ENCODE data around the gene RNF130.
"Not testable (repeated sequence)": the region's sequence is repeated elsewhere in the genome, so short reads cannot be mapped to it uniquely, and the experiment has no call there.

Gene RNF130

DNA sequence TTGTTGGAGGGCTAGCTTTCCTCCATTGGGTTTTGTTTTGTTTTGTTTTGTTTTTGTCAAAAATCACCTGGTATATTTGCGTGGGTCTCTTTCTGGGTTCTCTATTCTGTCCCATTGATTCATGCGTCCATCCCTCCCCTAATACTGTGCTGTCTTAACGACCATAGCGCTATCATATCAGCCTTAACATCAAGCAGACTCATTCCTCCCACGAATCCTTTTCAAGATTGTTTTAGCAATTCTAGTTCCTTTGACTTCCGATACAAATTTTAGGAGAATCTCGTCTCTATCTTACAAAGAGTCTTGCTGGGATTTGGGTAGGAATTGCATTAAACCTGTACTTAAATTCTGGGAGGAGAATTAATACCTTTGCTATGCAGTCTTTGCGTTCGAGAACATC is 31.1 kb upstream of the RNF130 start:
- no peak for DNase-seq

DNA sequence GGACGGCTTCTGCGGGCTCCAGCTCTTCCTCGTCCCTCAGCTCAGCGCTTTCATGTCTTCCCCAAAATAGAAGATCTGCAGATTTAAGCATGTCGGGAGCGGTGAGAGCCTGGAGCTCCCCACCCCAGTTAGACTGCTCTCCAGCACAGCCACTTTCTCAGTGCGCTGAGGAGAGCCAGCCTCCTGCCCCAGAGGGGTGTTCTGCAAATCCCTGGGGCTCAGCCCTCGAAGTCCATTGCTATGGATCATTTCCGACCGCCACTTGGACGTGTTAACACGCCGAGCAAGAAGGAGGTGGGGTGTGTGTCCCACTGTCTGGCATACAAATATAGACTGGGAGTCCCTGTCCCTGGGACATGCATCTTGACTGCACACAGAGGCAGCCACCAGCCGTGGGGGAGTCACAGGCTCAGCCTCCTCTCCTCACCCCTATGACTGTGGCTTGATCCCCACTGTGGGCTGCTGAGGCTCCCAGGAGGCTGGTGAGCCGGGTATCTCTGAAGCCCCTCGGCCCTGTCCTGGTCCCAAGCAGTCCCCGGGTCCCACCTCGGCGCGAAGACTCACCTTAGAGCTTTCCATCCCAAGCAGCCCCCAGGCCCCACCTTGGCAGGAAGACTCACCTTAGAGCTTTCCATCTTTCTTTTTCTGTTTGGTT is 30.0 kb upstream of the RNF130 start:
- DNase-seq, result no peak

DNA sequence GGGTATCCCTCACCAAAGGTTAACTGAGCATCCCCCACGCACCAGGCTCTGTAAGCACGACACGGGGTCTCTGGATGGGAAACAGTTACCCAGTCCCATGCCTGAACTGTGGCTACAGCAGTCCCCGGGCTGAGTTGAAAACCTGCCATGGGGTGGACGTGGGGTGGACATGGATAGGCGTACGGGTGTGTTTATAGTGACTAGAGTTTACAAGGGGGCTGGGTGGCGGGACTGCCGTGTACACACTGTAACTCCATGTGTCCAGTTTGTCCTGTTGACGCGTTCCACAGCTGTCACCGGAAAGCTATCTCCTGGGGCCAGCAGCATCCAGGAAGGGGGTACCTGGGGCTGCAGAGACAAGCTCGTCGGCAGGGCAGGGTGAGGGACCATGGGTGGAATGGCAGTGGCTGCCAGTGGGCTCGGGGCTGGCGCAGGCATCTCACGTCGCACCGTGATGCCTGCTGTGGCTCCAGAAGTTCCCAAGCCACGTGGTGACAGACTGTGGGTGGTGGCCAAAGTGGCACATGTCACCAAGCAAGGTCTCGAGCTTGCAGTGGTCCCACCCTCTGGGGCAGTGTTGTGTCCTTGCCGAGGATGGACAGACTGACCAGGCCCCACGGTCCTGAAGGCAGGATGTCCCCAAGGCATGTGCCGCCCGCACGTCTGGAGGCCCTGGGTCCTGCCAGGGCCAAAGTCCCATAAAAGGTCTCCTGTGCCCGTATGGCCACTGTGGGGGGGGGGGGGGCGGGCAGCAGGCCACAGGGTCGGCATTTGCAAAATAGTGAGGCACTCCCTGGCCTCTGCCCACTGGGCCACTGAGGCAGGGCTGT is 29.3 kb upstream of the RNF130 start:
- DNase-seq, result no peak

GRCh38 chr5:180099733-180100611 is 28.4 kb upstream of the RNF130 start:
- DNase-seq, result no peak

DNA sequence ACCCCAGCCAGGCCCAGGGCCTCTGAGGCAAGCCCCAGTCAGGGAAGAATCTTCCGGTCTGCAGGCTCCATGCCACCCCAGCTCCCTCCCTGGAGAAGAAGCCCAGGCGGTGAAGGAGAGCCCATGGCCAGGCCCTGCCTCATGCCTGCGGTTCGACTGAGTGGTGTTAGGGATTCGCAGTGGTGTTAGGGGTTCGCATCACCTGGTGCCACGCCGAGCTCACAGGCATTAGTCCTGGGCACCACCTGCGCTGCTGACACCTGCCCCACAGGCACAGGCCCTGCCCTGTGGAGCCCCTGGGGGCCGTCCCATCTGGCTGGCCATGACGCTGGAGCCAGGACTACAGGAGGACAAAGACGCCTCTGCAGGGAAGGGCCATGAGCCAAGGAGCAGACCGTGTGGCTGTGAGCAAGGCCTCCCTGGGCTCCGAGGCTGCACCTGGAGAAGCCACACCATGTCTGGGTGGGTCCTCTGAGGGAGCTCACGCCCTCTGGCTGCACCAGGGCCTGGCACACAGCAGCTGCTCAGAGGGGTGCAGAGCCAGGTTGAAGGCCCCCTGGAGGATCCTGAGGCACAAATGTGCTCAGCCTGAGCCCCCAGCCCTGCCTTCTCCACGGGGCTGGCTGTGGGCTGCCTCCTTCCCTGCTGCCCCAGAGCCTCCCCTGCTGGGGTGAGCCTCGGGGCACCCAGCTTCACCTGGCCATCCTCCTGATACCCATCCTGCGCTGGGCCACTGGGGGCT is 27.6 kb upstream of the RNF130 start:
- no peak for DNase-seq

GRCh38 chr5:180098526-180098925 is 27.0 kb upstream of the RNF130 start:
- no peak for DNase-seq

DNA sequence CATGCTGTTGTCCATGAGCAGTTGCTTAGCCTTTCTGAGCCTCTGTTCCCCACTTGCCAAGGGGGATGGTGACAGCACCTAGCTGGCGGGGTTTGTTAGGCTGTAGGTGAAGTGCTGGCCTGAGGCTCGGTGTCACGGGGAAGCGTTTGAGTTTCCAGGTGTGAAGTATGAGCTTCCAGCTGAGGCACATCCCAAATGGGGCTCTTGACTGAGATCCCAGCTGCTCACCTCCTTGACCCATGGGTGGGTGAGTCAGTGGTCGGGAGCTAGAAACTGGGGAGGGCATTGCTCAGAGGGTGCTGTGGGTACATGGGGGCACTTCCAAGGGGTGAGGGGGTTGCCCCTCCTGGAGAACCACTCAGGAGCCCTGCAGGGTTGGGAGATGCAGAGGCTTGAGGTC is 26.4 kb upstream of the RNF130 start:
- DNase-seq, result no peak

DNA sequence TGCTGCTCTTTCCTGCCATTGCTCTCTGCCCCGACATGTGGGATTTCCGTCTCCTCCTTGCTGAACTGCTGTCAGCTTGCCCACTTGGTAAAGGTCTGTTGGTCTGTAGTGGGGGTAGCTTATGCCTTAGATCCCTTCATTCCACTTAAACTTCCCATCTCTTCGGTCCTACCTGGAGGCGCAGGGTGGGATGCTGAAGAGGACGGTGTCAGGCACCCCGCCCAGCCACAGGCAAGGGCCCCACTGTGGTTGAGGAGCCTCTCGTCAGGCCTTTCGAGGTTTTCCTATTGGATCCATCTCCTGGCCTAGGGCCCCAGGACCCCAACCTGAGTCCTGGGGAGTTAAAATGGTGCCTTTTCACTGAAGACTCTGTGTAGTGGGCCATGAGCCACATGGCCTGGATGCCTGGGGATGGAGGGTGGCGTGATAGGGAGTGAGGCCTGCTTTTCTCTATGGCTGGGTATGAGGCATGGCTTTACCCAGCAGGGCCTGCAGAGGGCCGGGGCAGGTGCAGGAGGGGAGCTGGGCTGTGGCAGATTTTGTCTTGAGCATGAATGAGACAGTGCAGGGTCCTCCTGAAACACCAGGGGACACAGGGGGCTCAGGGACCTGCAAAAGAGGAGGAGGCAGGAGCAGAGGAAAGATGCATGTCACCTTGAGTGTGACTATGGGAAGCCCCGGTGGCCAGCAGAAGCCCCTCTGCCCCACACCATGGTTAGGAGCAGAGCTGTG is 25.8 kb upstream of the RNF130 start:
- DNase-seq, result no peak

GRCh38 chr5:180096616-180097015 is 25.1 kb upstream of the RNF130 start:
- no peak for DNase-seq

DNA sequence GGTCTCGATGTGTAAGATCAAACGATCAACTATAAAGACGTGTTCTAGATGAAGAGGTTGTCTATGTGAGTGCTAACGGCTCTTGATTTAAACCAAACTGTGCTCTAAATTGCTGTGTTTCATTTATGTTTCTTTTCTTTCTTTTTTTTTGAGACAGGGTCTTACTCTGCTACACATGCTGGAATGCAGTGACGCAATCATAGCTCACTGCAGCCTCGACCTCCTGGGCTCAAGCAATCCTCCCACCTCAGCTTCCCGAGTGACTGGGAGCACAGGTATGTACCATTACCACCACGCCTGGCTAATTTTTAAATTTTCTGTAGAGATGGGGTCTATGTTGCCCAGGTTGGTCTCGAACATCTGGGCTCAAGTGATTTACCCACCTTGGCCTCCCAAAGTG is 24.0 kb upstream of the RNF130 start:
- no peak for DNase-seq

GRCh38 chr5:180093651-180094382 is 22.3 kb upstream of the RNF130 start:
- no peak for DNase-seq

DNA sequence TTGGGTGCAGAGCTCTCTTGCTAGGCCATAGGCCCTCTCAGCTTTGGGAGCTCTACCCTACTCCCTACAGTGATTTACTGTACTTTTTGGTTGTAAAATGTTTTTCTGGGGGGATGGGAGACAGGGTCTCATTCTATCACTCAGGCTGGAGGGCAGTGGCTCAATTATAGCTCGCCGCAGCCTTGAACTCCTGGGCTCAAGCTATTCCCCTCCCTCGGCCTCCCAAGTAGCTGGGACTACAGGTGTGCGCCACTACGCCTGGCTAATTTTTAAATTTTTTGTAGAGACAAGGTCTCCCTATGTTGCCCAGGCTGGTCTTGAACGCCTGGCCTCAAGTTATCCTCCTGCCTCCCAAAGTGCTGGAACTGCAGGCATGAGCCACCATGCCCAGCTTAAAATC is 21.7 kb upstream of the RNF130 start:
- DNase-seq, result no peak

DNA sequence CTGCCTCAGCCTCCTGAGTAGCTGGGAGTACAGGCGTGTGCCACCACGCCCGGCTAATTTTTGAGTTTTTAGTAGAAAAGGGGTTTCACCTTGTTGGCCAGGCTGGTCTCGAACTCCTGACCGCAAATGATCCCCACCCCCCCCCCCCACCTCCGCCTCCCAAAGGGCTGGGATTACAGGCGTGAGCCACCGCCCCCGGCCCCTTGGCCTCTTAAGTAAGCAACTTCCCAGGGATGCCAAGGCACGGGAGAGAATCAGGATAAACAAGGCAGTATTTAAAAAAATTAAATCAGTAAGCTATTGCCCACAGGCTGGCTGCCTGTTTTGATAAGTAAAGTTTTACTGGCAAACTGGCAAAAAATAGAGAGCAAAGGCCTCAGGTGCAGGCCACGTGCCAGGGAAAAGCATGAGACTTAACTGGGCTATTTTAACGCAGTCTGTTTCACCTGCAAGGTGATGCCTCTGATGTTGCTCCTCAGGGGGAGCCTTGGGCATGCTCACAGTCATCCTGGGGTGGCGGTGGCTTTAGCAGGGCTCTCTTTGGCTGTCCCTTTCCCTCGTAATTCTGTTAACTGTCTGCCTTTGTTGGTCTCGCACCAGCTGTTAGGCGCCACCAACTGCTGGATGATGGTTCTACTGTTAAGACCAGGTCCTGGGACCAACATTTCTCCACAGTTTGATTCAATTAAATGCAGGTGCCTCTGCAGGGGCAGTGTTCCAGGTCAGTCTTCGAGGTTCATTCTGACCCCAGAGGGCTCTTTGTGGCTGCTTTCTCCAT is 19.4 kb upstream of the RNF130 start:
- peak; percentile 29 for DNase-seq

DNA sequence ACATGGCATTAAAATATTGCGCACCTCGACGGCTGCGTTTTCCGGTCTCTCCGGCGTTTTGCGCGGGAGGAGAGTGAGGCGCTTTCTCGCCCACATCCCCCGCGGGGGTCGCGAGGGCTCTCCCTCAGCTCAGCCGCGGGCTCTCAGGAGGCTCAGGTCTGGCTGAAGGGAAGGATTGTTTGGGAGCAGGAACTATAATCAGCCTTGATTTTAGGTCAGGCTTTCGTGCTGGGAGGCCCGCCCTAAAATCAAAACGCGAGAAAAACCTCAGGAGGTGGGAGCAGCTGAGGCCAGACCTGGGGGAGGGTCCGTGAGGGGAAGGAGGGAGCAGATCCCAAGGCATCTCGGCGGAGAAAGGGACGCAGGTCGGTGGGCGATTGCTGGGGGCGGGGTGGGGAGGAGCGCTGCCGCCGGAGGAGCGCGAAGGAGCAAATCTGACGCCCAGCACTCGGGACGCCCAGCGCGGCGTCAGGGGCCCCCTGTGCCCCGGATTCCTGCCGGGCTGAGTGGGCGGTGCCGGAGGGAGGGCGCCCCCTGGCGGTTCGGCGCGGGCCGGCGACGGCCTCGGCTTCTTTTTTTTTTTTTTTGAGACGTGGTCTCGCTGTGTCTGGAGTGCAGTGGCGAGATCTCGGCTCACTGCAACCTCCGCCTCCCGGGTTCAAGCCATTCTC is 18.7 kb upstream of the RNF130 start:
- DNase-seq, result peak; percentile 84

DNA sequence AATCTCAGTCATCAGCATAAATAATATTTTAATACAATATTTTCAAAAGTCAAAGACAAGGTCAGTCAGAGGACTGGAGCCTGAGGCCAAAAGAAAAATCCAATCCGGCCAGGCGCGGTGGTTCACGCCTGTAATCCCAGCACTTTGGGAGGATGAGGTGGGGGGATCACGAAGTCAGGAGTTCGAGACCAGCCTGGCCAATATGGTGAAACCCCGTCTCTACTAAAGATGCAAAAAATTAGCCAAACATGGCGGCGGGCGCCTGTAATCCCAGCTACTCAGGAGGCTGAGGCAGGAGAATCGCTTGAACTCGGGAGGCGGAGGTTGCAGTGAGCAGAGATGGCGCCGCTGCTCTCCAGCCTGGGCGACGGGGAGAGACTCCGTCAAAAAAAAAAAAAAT is 18.1 kb upstream of the RNF130 start:
- not testable (repeated sequence) for DNase-seq

- no peak for DNase-seq
Observed at GRCh38 chr5:180088561-180088960, 17.0 kb upstream of the RNF130 start.

- DNase-seq, result no peak
Observed at GRCh38 chr5:180086816-180087399, 15.3 kb upstream of the RNF130 start.

DNA sequence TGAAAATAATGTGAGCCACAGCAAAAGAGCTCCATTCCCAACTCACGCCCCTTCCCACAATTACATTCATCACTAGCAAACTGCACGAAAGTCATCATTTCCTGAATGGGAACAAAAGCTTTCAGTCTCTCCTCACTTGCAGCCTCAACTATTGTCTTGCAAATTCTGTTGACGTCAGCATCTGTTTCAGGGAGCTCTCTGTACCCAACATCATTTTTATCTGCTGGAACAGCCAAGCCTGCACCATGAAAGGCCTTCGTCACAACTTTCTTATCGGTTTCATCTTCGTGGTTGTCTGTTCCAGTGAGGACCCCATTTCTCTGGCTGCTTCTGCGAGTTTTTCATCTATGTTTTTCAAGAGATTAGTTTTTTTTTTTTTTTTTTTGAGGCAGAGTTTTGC is 14.3 kb upstream of the RNF130 start:
- DNase-seq, result no peak
